ENCODE measurements around the gene SLC10A1. TPM values are rescaled to one million over a fixed set of nuclear protein-coding genes. Genes with fewer than 3 reads are reported as not detected.
"Not testable (repeated sequence)": the region's sequence is repeated elsewhere in the genome, so short reads cannot be mapped to it uniquely, and the experiment has no call there.

SLC10A1 gene
- total RNA-seq, 1 donor from 2014 or later, result not detected

DNA sequence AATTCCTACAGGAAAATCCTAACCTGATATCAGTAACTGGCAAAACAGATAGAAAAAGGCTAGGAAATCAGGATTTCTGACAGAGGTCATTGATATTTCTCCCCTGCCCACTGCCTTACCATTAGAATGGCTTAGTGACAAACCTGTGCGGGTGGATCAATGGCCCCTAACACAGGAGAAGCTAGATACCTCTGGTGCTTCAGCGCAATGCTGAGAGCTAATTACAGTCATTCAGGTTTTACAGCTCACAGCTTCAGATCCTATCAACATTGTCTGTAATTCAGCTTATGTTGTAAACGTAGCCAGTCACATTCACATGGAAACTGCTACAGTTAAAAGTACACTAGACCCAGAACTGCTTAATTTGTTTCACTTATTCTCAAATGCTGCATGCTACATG lies 17.4 kb upstream of the SLC10A1 start:
- FAIRE-seq, result no peak

DNA sequence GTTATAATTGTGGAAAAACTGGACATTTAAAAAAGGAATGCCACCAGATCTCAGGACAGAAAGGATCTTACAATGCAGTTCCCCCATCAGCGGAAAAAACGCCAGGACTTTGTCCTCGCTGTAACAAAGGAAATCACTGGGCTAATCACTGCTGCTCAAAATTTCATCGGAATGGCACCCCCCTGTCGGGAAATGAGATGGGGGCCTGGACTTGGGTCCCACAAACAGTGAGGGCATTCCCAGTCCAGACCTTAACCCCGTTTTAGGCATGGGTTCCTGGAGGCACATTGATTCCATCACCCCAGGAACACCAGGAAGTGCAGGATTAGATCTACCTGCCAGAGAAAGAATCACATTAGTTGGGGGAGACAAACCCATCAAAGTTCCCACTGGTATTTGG lies 16.3 kb upstream of the SLC10A1 start:
- DNase-seq (ENCODE audit: low read depth); H3K4me3 ChIP-seq (ENCODE audit: low read depth, low read length); FAIRE-seq; H3K27me3 ChIP-seq (ENCODE audit: control insufficient read depth, insufficient read depth, low read length); H3K36me3 ChIP-seq (ENCODE audit: control insufficient read depth, insufficient read depth, low read length): not testable (repeated sequence)

More for the DNA sequence above, 17.4 kb upstream of the SLC10A1 start:
- no peak overlapping the region for H3K4me3 ChIP-seq (ENCODE audit: low read depth, low read length)
- H3K36me3 ChIP-seq (ENCODE audit: control insufficient read depth, insufficient read depth, low read length), result no peaks in the 10 kb centered on the region
- H3K27me3 ChIP-seq (ENCODE audit: control insufficient read depth, insufficient read depth, low read length), result peaks cover 2% of the 10 kb centered on the region
- DNase-seq (ENCODE audit: low read depth), result no peak
- TF ChIP-seq, protein P1, sequence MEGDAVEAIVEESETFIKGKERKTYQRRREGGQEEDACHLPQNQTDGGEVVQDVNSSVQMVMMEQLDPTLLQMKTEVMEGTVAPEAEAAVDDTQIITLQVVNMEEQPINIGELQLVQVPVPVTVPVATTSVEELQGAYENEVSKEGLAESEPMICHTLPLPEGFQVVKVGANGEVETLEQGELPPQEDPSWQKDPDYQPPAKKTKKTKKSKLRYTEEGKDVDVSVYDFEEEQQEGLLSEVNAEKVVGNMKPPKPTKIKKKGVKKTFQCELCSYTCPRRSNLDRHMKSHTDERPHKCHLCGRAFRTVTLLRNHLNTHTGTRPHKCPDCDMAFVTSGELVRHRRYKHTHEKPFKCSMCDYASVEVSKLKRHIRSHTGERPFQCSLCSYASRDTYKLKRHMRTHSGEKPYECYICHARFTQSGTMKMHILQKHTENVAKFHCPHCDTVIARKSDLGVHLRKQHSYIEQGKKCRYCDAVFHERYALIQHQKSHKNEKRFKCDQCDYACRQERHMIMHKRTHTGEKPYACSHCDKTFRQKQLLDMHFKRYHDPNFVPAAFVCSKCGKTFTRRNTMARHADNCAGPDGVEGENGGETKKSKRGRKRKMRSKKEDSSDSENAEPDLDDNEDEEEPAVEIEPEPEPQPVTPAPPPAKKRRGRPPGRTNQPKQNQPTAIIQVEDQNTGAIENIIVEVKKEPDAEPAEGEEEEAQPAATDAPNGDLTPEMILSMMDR (IDR thresholded peaks at IDR 0.05; ENCODE audit: insufficient read depth, low read length, severe bottlenecking), result no peak

DNA sequence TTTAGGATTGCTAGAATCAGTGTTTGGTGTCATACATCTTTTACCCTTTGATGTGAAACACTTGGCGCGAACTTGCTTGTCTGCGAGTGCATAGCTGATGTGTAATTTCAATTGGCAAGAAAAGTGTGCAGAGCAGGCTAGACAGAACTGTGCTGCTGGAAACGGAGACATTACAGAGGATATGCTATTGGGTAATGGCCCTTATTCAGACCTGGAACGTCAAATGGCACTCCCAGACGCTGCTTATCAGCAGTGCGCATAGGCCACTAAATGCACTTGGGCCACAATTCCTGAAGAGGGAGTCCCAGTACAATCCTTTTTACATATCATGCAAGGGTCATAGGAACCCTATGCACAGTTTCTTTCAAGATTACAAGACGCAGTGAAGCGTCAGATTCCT lies 15.7 kb upstream of the SLC10A1 start:
- TF ChIP-seq, protein P1 (IDR thresholded peaks at IDR 0.05; ENCODE audit: insufficient read depth, low read length, severe bottlenecking), result peak; percentile 3
- no peak for DNase-seq (ENCODE audit: low read depth)
- FAIRE-seq, result no peak

DNA sequence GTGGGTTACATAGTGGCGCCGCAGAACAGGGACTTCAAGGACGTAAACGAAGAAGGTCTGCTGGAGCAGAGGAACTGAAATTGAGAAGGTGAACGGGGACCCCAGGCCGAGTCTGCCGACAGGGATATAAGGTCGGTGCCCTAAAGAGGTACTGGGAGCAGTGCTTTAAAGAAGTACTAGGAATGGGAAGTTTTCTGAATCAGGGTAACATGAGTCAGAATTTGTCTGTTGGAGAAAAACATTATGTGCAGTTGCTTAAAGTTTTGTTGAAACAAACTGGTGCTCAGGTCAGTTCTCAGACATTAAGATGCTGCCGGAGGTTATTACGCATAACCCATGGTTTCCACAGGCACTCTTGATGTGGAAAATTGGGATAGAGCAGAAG lies 14.8 kb upstream of the SLC10A1 start:
- no peaks in the 10 kb centered on the region for H3K27me3 ChIP-seq (ENCODE audit: control insufficient read depth, insufficient read depth, low read length)
- H3K36me3 ChIP-seq (ENCODE audit: control insufficient read depth, insufficient read depth, low read length), result no peaks in the 10 kb centered on the region
- TF ChIP-seq, protein P1 (IDR thresholded peaks at IDR 0.05; ENCODE audit: insufficient read depth, low read length, severe bottlenecking), result no peak
- H3K4me3 ChIP-seq (ENCODE audit: low read depth, low read length), result no peak overlapping the region
- FAIRE-seq (no peak), DNase-seq (ENCODE audit: low read depth) (no peak)

More for the DNA sequence above, 15.7 kb upstream of the SLC10A1 start:
- Histone ChIP-seq H3K36me3 (ENCODE audit: control insufficient read depth, insufficient read depth, low read length) (no peaks in the 10 kb centered on the region), H3K4me3 (ENCODE audit: low read depth, low read length) (no peak overlapping the region), H3K27me3 (ENCODE audit: control insufficient read depth, insufficient read depth, low read length) (peaks cover 2% of the 10 kb centered on the region)

DNA sequence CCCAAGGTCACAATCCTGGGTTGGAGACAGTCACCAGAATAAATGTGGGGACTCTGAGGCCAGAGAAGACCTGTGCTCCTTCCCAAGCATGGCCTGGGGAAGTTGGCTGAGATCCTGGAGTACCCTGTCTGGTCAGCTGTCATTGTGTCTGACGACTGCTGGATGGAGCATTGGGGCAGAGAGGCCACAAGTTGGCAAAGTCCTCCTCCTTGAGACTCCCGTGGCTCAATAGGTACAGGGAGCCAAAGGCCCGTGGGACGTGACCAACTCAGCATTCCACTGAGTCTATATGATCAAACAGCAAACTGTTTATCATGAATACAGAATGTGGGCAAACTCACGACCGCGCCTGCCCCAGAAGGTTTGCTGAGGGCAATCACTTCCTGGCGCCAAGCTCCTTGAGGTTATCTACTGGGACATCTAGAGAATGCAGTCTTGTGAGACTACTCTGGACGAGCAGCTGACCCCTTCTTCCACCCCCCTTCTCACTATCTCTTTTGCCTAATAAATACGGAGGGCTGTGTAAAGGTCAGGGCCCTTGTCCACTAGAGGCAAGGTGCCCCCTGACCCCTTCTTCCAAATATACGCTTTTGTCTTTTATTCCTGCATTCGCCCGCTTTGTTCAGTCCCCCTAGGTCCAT lies 14.3 kb upstream of the SLC10A1 start:
- Histone ChIP-seq H3K36me3 (ENCODE audit: control insufficient read depth, insufficient read depth, low read length) (no peaks in the 10 kb centered on the region), H3K4me3 (ENCODE audit: low read depth, low read length) (no peak overlapping the region), H3K27me3 (ENCODE audit: control insufficient read depth, insufficient read depth, low read length) (no peaks in the 10 kb centered on the region)
- DNase-seq (ENCODE audit: low read depth) (no peak), FAIRE-seq (no peak)
- TF ChIP-seq, protein P1 (IDR thresholded peaks at IDR 0.05; ENCODE audit: insufficient read depth, low read length, severe bottlenecking), result no peak

DNA sequence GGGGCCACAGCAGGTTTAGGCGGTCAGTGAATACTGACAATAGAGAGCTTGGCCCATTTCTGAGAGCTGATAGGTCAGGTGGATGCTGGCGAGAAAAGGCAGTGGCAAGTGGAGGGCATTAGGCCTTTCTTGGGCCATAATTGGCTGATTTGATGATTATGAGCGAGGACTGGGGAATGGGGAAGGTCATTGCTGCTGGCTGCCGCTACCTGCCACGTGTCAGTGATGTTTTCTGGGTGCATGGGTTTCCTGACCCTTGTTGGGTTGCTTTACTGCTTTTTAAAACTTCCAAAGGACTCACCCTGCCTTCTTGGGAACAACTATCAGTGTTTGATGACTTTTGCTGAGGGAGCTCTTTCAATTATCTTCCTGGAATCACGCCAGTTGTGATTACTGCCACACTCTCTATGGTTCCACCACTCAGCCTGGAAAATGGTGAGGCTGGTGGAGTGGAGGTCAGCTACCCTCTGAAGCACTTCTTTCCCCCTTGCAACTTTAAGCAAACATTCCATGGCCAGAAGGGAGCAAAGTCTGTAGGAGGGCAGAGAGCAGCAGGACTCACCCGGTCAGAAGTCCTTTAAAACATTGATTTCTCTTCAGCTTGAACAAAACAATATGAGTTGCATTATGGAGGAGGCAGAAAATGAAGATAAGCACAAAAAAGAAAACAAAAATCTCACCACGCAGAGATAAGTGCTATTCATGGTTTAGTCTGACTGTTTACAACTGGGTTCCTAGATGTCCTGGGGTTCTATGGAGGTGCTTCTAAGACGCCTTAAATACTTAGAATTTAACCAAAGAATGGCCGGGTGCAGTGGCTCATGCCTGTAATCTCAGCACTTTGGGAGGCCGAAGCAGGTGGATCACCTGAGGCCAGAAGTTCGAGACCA lies 12.1 kb upstream of the SLC10A1 start:
- DNase-seq (ENCODE audit: low read depth) (no peak), FAIRE-seq (no peak)
- H3K36me3 ChIP-seq (ENCODE audit: control insufficient read depth, insufficient read depth, low read length), result no peaks in the 10 kb centered on the region
- TF ChIP-seq, protein P1 (IDR thresholded peaks at IDR 0.05; ENCODE audit: insufficient read depth, low read length, severe bottlenecking), result no peak
- no peak overlapping the region for H3K4me3 ChIP-seq (ENCODE audit: low read depth, low read length)
- H3K27me3 ChIP-seq (ENCODE audit: control insufficient read depth, insufficient read depth, low read length), result no peaks in the 10 kb centered on the region
